GM10266 (cell line): ENCODE measurements around the gene GLB1L2.

Experiments
- DNase-seq: peaks from one replicate; pipeline ENCODE4 v3.0.0; 2012; ENCODE audit errors: extremely low spot score
- CTCF ChIP-seq: IDR thresholded peaks from 2 replicates; pipeline ENCODE4 v1.5.1; 2012; ENCODE audit warnings: mild to moderate bottlenecking, low read depth; ENCODE audit not compliant: control insufficient read depth, insufficient read depth; ENCODE audit errors: missing control alignments

GLB1L2 gene

DNA sequence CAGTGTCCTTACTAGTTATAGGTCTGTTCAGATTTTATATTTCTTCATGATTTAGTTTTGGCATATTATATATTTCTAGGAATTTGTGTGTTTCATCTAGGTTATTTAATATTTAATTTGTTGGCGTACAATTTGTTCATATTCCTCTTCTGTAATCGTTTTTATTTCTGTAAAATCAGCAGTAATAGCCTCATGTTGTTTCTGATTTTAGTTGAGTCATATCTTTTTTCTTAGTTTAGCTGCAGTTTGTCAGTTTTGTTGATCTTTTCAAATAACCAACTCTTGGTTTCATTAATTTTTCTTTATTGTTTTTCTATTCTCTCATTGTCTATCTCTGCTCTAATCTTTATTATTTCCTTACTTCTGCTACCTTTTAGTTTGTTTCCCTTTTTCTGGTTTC is 20.3 kb downstream of the GLB1L2 start:
- no peak for DNase-seq
- TF ChIP-seq CTCF: no peak

DNA sequence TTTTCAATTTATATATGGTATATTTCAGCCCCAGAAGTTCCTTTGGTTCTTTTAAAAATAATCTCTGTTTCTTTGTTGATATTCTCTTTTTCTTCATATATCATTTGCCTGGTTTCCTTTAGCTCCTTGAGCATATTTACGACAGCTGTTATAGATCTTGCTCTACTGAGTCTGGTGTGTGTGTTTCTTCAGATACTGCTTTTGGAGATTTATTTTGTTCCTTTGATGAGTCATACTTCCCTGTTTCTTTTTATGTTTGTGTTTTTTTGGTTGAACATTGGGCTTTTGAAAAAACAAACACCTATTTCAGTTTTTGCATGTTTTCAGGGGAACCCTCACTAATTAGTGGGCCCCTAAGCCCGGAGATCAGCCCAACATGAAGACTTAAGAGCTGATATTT is 23.3 kb downstream of the GLB1L2 start:
- no peak for TF ChIP-seq CTCF
- no peak for DNase-seq

- no peak for TF ChIP-seq CTCF
Observed at GRCh38 chr11:134355656-134356055, 23.9 kb downstream of the GLB1L2 start.

DNA sequence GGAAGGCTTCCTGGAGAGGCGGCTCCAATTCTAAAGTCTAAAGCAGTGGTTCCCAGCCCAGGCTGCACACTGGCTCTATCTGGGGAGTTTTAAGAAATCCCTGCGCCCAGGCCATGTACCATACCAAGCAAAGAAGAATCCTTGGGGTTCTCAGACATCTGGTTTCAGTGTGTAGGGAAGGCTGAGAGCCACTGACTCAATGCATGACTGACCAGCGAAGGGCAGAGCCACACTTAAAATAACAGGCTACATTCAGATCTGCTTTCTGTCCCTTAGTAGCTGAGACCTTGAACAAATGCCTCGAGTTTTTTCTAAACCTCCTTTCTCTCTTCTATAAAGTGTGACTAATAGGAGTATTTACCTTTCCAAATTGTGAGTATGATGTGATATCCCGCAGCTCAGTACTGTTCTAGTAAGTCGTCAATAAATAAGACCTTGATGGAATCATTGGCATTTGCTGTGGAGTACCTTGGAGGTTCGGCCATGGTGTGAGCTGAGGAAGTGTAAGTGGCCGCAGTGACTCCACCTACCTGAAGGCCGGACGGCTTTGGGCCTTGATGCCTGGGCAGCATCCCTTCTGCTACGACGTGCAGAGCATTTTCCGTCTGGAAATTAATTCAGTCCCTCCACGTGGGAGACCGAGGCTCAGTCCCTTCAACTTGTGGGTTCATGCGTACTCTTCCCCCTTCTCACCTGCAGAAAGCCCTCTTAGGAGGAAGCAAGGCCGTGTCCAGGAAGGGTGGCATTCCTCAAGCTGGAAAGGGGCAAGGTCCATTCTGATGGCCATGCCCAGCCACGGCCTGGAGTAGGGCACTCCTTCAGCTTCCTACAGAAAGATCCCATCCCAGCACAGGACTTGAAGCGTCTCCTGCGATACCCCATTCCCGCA is 25.1 kb downstream of the GLB1L2 start:
- DNase-seq: no peak
- no peak for TF ChIP-seq CTCF

More at GRCh38 chr11:134355656-134356055, 23.9 kb downstream of the GLB1L2 start:
- DNase-seq: no peak

DNA sequence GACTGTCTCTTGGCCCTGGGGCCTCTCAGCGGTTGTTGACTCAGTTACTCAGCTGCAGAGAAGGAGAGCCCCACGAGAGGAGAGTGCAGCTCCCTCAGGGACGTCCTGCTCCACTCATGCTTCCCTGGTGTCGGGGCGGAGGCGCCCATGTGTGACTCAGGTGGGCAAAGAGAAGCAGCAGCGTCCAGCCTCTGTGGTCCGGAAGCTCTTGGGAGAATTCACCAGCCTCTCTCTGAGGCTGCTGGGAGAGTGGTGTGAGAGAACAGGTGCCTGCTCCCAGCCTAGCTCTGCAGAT is 25.7 kb downstream of the GLB1L2 start:
- TF ChIP-seq CTCF: no peak
- no peak for DNase-seq

DNA sequence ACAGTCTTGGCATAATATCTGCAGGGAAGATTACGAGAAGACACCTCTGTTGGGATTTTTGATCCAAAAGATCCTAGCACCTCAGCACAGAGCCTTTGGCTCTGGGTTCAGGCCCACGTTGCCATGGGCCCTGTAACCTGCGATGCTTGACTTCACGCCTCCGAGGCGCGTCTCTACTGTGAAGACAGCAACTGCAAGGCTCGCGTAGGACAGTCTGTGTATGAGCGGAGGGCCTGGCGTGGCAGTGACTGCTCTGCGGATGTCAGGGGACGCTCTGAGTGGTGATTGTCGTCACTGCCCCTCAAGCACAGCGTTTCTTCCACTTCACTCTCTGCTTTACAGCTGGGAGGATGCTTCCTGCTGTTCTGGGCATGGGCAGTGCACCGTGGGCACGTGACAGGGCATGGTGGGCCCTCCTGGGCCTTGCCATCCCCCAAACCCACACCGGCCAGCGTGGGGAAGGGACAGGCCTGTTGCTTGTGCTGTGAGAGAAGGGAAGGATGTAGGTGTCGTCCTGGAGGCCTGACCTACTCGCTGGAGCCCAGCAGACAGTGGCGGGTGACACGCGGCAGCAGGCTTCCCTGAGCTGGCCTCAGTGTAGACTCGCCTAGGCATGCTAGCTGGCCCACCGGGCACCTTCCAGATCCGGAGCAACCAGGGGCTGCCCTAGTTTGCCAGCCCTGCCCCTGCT is 26.5 kb downstream of the GLB1L2 start:
- no peak for DNase-seq
- TF ChIP-seq CTCF: no peak
